H9 (cell line): ENCODE results near the gene OSM. TPM values are rescaled to one million over a fixed set of nuclear protein-coding genes. Genes with fewer than 3 reads are reported as not detected.

ENCODE experiments used
- DNase-seq: peaks from one replicate; pipeline ENCODE4 v3.0.0-alpha.2; 2017
- H2AFZ ChIP-seq: one replicate; pipeline ENCODE4 v1.6.1; 2013; ENCODE audit warnings: mild to moderate bottlenecking, low read length, control low read depth, moderate library complexity
- H2AK5ac ChIP-seq: 2 replicates; pipeline ENCODE4 v1.6.1; 2013; ENCODE audit warnings: low read length, control low read depth, mixed read lengths; ENCODE audit not compliant: insufficient read length
- H2BK120ac ChIP-seq: one replicate; pipeline ENCODE4 v1.6.1; 2013; ENCODE audit warnings: low read depth, mild to moderate bottlenecking, low read length, control low read depth, inconsistent platforms; ENCODE audit not compliant: poor library complexity, severe bottlenecking
- H2BK12ac ChIP-seq: 2 replicates; pipeline ENCODE4 v1.6.1; 2013; ENCODE audit warnings: low read length, control low read depth, mixed read lengths, low read depth; ENCODE audit not compliant: insufficient read length
- H2BK15ac ChIP-seq: 2 replicates; pipeline ENCODE4 v1.6.1; 2013; ENCODE audit warnings: low read depth, low read length, control low read depth
- H2BK20ac ChIP-seq: one replicate; pipeline ENCODE4 v1.6.1; 2013; ENCODE audit warnings: low read depth, mild to moderate bottlenecking, low read length, control low read depth, inconsistent platforms; ENCODE audit not compliant: poor library complexity, severe bottlenecking
- H2BK5ac ChIP-seq: 2 replicates; pipeline ENCODE4 v1.6.1; 2013; ENCODE audit warnings: low read length, control low read depth, mixed read lengths; ENCODE audit not compliant: insufficient read length
- H3K14ac ChIP-seq: 2 replicates; pipeline ENCODE4 v1.6.1; 2013; ENCODE audit warnings: low read length, control low read depth; ENCODE audit not compliant: insufficient read depth
- H3K18ac ChIP-seq: 2 replicates; pipeline ENCODE4 v1.6.1; 2013; ENCODE audit warnings: low read depth, mild to moderate bottlenecking, mixed read lengths, low read length, control low read depth; ENCODE audit not compliant: insufficient read length
- H3K23ac ChIP-seq: 2 replicates; pipeline ENCODE4 v1.6.1; 2013; ENCODE audit warnings: low read length, control low read depth, mixed read lengths, low read depth; ENCODE audit not compliant: insufficient read length
- H3K23me2 ChIP-seq: 2 replicates; pipeline ENCODE4 v1.6.1; 2013; ENCODE audit warnings: low read depth, mild to moderate bottlenecking, mixed read lengths, low read length, control low read depth; ENCODE audit not compliant: insufficient read length, poor library complexity, severe bottlenecking
- H3K27ac ChIP-seq: 2 replicates; pipeline ENCODE4 v1.5.1; 2013; ENCODE audit warnings: low read length, control low read depth, mixed read lengths, low read depth; ENCODE audit not compliant: insufficient read length
- H3K27me3 ChIP-seq: 2 replicates; pipeline ENCODE4 v1.6.1; 2013; ENCODE audit warnings: low read length, control low read depth, inconsistent platforms; ENCODE audit not compliant: insufficient read depth
- H3K4ac ChIP-seq: 2 replicates; pipeline ENCODE4 v1.6.1; 2013; ENCODE audit warnings: low read depth, mild to moderate bottlenecking, control low read depth, inconsistent platforms, low read length, moderate library complexity
- H3K4me1 ChIP-seq: 2 replicates; pipeline ENCODE4 v1.6.1; 2013; ENCODE audit warnings: low read length, control low read depth, inconsistent platforms; ENCODE audit not compliant: insufficient read depth
- H3K4me2 ChIP-seq: 2 replicates; pipeline ENCODE4 v1.6.1; 2013; ENCODE audit warnings: low read length, control low read depth, mixed read lengths; ENCODE audit not compliant: insufficient read length, insufficient read depth
- H3K56ac ChIP-seq: 2 replicates; pipeline ENCODE4 v1.6.1; 2013; ENCODE audit warnings: low read depth, mild to moderate bottlenecking, mixed read lengths, low read length, control low read depth; ENCODE audit not compliant: insufficient read length
- H3K79me1 ChIP-seq: 2 replicates; pipeline ENCODE4 v1.6.1; 2013; ENCODE audit warnings: low read depth, mild to moderate bottlenecking, moderate library complexity, low read length, control low read depth, inconsistent platforms; ENCODE audit not compliant: insufficient read depth, poor library complexity, severe bottlenecking
- H3K79me2 ChIP-seq: 2 replicates; pipeline ENCODE4 v1.6.1; 2013; ENCODE audit warnings: low read length, control low read depth, inconsistent platforms; ENCODE audit not compliant: insufficient read depth
- H3K9ac ChIP-seq: 2 replicates; pipeline ENCODE4 v1.6.1; 2013; ENCODE audit warnings: low read length, control low read depth, mixed read lengths; ENCODE audit not compliant: insufficient read length; ENCODE audit errors: extremely low read depth
- H3K9me3 ChIP-seq: one replicate; pipeline ENCODE4 v1.6.1; 2013; ENCODE audit warnings: low read depth, low read length, inconsistent platforms; ENCODE audit not compliant: control insufficient read depth
- H3T11ph ChIP-seq: one replicate; pipeline ENCODE4 v1.6.1; 2013; ENCODE audit warnings: mild to moderate bottlenecking, low read length, control low read depth, inconsistent platforms
- H4K20me1 ChIP-seq: one replicate; pipeline ENCODE4 v1.6.1; 2013; ENCODE audit not compliant: control insufficient read depth, insufficient read length, insufficient read depth
- H4K5ac ChIP-seq: 2 replicates; pipeline ENCODE4 v1.6.1; 2013; ENCODE audit warnings: low read depth, mild to moderate bottlenecking, mixed read lengths, low read length, control low read depth; ENCODE audit not compliant: insufficient read length
- H4K8ac ChIP-seq: replicated peaks from 2 replicates; pipeline ENCODE4 v1.6.1; 2013; ENCODE audit warnings: low read length, control low read depth, mixed read lengths, low read depth; ENCODE audit not compliant: insufficient read length
- H4K91ac ChIP-seq: 2 replicates; pipeline ENCODE4 v1.6.1; 2013; ENCODE audit warnings: low read depth, mild to moderate bottlenecking, moderate library complexity, mixed read lengths, low read length, control low read depth; ENCODE audit not compliant: insufficient read length
- H3K27ac Mint-ChIP-seq, 3 experiments: 2 replicates in 2 of 3; 3 replicates in 1 of 3; pipeline ENCODE4 v1.8.0; 2020 to 2021; ENCODE audit warnings: mixed read lengths in 3 of 3, mild to moderate bottlenecking in 1 of 3, moderate library complexity in 1 of 3
- H3K27me3 Mint-ChIP-seq: 2 replicates; pipeline ENCODE4 v1.8.0; 2021; ENCODE audit warnings: low read depth, mild to moderate bottlenecking, moderate library complexity, mixed read lengths
- H3K36me3 Mint-ChIP-seq, 3 experiments: 2 replicates in 2 of 3; 3 replicates in 1 of 3; pipeline ENCODE4 v1.8.0; 2020 to 2021; ENCODE audit warnings: low read depth in 3 of 3, mixed read lengths in 3 of 3; ENCODE audit not compliant: insufficient read depth in 1 of 3
- H3K4me1 Mint-ChIP-seq, 2 experiments: 2 replicates each; pipeline ENCODE4 v1.8.0; 2020; ENCODE audit warnings: mixed read lengths in 2 of 2
- H3K4me3 Mint-ChIP-seq, 2 experiments: 2 replicates in 1 of 2; 3 replicates in 1 of 2; pipeline ENCODE4 v1.8.0; 2020 to 2021; ENCODE audit warnings: mild to moderate bottlenecking in 2 of 2, mixed read lengths in 2 of 2, moderate library complexity in 1 of 2
- H3K9me3 Mint-ChIP-seq, 2 experiments: 2 replicates in 1 of 2; 3 replicates in 1 of 2; pipeline ENCODE4 v1.8.0; 2020; ENCODE audit warnings: mild to moderate bottlenecking in 2 of 2, mixed read lengths in 2 of 2, moderate library complexity in 1 of 2
- WGBS: extraction: QIAGEN DNeasy Blood & Tissue Kit; methylation state at CpG from one replicate; pipeline ENCODE4 v1.1.7; 2013; ENCODE audit warnings: missing lambda C conversion rate, low lambda C conversion rate, mixed read lengths; ENCODE audit not compliant: insufficient read length; ENCODE audit errors: extremely low coverage; 5-methylcytosine and 5-hydroxymethylcytosine counted together
- total RNA-seq: library from RNA; stranded (reverse); gene quantifications from 2 replicates; pipeline ENCODE4 v1.2.1, GENCODE V29; 2021
- TF ChIP-seq, protein P1 (sequence below): fragments of 200-600 bp; sonication (generic); conservative IDR thresholded peaks from 3 replicates; pipeline ENCODE4 v1.8.0; 2021; ENCODE audit warnings: antibody characterized with exemption, mild to moderate bottlenecking

The OSM gene
- total RNA-seq, 1 experiment from 2014 or later: not detected

DNA sequence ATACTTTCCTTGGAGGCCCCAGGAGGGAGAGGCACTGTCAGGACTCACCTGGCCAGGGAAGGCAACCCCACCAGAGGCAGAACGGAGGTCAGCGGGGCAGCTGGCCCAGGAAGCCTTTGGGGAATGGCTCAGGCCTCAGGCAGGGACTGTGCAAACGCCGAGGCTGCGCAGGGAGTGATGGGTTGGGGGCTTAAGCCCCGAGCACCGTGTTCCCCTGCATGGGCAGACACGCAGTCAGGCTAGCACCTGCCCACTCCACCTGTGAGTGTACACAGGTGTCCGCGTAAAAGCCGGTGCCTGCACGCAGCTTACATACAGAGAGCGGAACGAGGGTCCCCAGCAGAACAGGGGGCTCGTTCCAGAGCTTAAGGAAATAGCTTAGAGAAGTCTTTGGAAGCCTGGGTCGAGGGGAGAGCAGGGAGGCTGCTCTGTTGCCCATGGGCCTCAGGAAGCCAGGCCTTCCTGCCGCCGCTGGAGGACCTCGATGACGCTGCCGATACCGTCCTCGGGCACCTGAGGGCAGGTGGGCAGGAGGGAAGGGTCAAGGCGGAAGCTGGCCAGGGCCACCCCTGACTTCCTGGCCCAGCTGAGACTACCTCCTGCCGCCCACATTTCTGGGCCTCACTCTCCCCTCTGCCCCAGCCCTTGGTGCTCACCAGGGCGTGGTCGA is 18.7 kb upstream of the OSM start:
- H3K18ac ChIP-seq: no peak overlapping the region
- H3K23me2 ChIP-seq: peaks cover 8% of the 10 kb centered on the region
- H2AFZ ChIP-seq: no peak overlapping the region
- no peak overlapping the region for H2AK5ac ChIP-seq
- no peak overlapping the region for H4K8ac ChIP-seq
- no peak overlapping the region for H3K23ac ChIP-seq
- H3K36me3 Mint-ChIP-seq: peaks cover 0 to 2% (median 0%) of the 10 kb centered on the region in 3 experiments; a peak in 1 of 7 replicates
- H3K9ac ChIP-seq: no peak overlapping the region
- H3K14ac ChIP-seq: no peak overlapping the region; the same call in 1 of the 2 replicates
- no peak overlapping the region for H3K27ac ChIP-seq
- H4K5ac ChIP-seq: no peak overlapping the region
- H2BK12ac ChIP-seq: no peak overlapping the region
- no peaks in the 10 kb centered on the region for H4K20me1 ChIP-seq
- peaks cover 5 to 11% of the 10 kb centered on the region in 2 experiments for H3K4me1 Mint-ChIP-seq
- H3K27me3 Mint-ChIP-seq: no peaks in the 10 kb centered on the region
- H3K4me3 Mint-ChIP-seq: no peak overlapping the region
- no peaks in the 10 kb centered on the region for H3K9me3 Mint-ChIP-seq
- no peak overlapping the region for H3T11ph ChIP-seq
- no peak overlapping the region for H2BK120ac ChIP-seq
- WGBS: no CpG with 5 or more reads among the region's 27 CpGs
- H3K4me2 ChIP-seq: no peak overlapping the region
- H2BK15ac ChIP-seq: no peak overlapping the region
- no peak overlapping the region for H2BK20ac ChIP-seq
- H3K9me3 ChIP-seq: no peaks in the 10 kb centered on the region
- no peak for DNase-seq
- no peaks in the 10 kb centered on the region for H3K79me1 ChIP-seq
- no peak overlapping the region for H4K91ac ChIP-seq
- H3K4me1 ChIP-seq: no peaks in the 10 kb centered on the region; the same call in 1 of the 2 replicates
- TF ChIP-seq, protein P1, sequence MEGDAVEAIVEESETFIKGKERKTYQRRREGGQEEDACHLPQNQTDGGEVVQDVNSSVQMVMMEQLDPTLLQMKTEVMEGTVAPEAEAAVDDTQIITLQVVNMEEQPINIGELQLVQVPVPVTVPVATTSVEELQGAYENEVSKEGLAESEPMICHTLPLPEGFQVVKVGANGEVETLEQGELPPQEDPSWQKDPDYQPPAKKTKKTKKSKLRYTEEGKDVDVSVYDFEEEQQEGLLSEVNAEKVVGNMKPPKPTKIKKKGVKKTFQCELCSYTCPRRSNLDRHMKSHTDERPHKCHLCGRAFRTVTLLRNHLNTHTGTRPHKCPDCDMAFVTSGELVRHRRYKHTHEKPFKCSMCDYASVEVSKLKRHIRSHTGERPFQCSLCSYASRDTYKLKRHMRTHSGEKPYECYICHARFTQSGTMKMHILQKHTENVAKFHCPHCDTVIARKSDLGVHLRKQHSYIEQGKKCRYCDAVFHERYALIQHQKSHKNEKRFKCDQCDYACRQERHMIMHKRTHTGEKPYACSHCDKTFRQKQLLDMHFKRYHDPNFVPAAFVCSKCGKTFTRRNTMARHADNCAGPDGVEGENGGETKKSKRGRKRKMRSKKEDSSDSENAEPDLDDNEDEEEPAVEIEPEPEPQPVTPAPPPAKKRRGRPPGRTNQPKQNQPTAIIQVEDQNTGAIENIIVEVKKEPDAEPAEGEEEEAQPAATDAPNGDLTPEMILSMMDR: no peak
- H3K79me2 ChIP-seq: no peaks in the 10 kb centered on the region
- no peak overlapping the region for H3K4ac ChIP-seq
- no peak overlapping the region for H3K56ac ChIP-seq
- no peak overlapping the region for H2BK5ac ChIP-seq
- no peaks in the 10 kb centered on the region for H3K27me3 ChIP-seq
- 0 out of 7 replicates have a peak overlapping the region, but pooled peaks of 1 of the 3 experiments have one; percentile 59 for H3K27ac Mint-ChIP-seq
